Activated gamma-delta T cell (primary cell): ENCODE measurements around the gene SEMA4C.

Source experiments
- DNase-seq: peaks from one replicate; lab custom pipeline; 2025; lab: John Stamatoyannopoulos, UW

SEMA4C gene

GRCh38 chr2:96819876-96820511 lies 49.9 kb downstream of the SEMA4C start:
- DNase-seq, result no peak

GRCh38 chr2:96819128-96819875 lies 50.6 kb downstream of the SEMA4C start:
- no peak for DNase-seq

DNA sequence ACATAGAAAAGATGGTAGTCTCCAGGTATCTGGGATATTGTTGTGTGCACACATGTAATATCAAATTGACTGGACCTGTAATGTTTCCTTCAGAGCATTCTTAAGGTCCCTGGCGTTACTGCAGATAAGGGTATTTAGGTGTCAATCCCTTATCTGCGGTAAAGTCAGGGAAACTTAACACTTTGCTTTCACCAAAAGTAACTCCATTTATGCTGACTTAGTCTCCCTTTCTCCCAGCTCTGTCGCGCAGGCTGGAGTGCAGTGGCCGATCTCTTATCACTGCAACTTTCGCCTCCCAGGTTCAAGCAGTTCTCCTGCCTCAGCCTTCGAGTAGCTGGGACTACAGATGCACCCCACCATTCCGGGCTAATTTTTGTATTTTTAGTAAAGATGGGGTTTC lies 52.0 kb downstream of the SEMA4C start:
- no peak for DNase-seq

DNA sequence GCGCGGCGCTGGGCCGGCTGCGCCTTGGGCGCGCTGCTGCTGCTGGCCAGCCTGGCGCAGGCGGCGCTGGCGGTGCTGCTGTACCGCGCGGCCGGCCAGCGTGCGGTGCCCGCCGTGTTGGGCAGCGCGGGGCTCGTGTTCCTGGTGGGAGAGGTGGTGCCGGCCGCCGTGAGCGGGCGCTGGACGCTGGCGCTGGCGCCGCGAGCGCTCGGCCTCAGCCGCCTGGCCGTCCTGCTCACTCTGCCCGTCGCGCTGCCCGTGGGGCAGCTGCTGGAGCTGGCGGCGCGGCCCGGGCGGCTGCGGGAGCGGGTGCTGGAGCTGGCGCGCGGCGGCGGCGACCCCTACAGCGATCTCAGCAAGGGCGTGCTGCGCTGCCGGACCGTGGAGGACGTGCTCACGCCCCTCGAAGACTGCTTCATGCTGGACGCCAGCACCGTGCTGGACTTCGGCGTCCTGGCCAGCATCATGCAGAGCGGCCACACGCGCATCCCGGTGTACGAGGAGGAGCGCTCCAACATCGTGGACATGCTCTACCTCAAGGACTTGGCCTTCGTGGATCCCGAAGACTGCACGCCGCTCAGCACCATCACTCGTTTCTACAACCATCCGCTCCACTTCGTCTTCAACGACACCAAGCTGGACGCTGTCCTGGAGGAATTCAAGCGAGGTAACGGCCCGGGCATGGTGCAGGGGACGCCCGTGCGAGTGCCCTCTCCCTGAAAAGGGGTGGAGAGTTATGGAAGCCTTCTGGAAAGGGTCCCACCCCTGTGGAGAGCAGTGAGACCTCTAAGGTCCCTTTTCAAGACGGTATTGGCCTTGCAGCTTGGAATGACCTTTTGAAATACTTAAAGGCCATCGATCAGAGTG lies 52.8 kb downstream of the SEMA4C start:
- peak; percentile 34 for DNase-seq

DNA sequence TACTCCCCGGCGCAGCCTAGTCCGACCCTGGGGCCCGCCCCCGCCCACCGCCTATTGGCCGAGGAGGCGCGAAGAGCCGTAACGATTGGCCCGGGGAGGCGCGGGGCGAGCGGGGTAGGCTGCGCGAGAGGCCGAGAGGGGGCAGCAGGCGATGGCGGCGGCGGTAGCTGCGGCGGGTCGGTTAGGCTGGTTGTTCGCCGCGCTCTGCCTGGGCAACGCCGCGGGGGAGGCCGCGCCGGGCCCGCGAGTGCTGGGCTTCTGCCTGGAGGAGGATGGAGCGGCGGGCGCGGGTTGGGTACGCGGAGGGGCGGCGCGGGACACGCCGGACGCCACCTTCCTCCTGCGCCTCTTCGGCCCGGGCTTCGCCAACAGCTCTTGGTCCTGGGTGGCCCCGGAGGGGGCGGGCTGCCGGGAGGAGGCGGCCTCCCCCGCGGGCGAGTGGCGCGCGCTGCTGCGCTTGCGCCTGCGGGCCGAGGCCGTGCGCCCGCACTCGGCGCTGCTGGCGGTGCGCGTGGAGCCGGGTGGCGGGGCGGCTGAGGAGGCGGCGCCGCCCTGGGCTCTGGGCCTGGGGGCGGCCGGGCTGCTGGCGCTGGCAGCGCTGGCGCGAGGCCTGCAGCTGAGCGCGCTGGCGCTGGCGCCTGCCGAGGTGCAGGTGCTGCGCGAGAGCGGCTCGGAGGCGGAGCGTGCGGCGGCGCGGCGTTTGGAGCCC lies 53.6 kb downstream of the SEMA4C start, which contains the start of gene CNNM3:
Gene CNNM3, plus strand, starts transcription at position 142 of the 709 bp plus-strand sequence. Its CDS starts 10 bp downstream, at position 152.
- peak; percentile 97 for DNase-seq

GRCh38 chr2:96815326-96816126 lies 54.4 kb downstream of the SEMA4C start:
- DNase-seq, result no peak

GRCh38 chr2:96813656-96814055 lies 56.2 kb downstream of the SEMA4C start:
- no peak for DNase-seq

DNA sequence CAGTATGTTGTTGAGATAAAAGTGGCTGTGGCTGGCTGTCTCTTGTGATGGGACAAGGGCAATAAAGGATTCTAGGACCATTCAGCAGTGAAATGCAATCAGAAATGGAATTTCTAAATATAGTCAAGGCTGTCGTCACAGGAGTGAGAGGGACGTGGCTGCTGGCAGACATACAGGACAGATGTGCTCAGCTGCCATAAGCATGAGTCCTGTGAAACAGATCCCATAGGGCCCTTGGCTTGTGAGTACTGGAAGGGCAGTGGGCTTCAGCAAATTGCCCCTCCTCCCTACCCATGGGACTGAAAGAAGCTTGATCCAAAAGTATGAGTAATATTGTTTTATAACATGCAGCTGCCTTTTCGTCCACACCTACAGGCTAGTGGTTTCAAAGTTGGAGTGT lies 58.0 kb downstream of the SEMA4C start:
- DNase-seq, result no peak

DNA sequence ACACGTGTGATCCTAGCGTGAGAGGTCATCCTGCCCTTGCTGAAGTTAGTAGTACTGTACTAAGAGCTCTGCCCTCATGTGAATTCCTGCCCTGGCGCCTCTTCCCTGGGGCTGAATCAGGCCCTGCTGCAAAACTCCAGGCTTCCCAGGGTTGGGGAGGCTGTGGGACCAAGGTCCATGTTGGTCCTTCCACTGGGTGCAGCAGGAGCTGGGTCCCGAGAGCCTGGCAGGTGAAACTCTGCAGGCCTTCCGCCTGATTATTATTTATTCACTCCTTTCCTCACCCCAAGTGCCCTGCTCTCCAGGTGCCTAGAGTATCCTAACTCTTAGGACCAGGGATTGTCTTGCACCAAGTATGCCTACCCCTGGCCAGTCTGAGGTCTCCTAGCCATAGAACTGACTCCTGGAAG lies 59.1 kb downstream of the SEMA4C start:
- no peak for DNase-seq

GRCh38 chr2:96809951-96810782 lies 59.7 kb downstream of the SEMA4C start:
- no peak for DNase-seq
